Loucy (cell line): ENCODE results near the gene TPRG1L.

Source experiments
- CTCF ChIP-seq: fragments of 200-600 bp; sonication (generic); conservative IDR thresholded peaks from 2 replicates; pipeline ENCODE4 v1.5.1; 2014; ENCODE audit warnings: mild to moderate bottlenecking, antibody characterized with exemption, low read length
- EZH2phosphoT487 ChIP-seq: fragments of 200-600 bp; IDR thresholded peaks from 2 replicates; pipeline ENCODE4 v1.6.1; 2018; ENCODE audit warnings: antibody characterized with exemption, mild to moderate bottlenecking, moderate library complexity, borderline replicate concordance

GRCh38 chr1:3654549-3655281 lies 29.9 kb downstream of the TPRG1L start:
- TF ChIP-seq EZH2phosphoT487 (no peak), CTCF (no peak)
